Thoracic aorta (tissue), 2 donors: ENCODE data around the gene CTCF. TPM values are rescaled to one million over a fixed set of nuclear protein-coding genes. Genes with fewer than 3 reads are reported as not detected.

Source experiments
- ATAC-seq: fragments of 150-250 bp; one replicate; pipeline ENCODE4 v1.8.0; 2017; ENCODE audit warnings: low read depth; ENCODE audit not compliant: insufficient number of reproducible peaks, low FRiP score
- DNase-seq: peaks from one replicate; pipeline ENCODE4 v3.0.0-alpha.2; 2020; ENCODE audit warnings: low spot score
- H3K27ac ChIP-seq, 2 donors: fragments of 200-600 bp; sonication (generic); 1 replicate in 1 of 2; 2 replicates in 1 of 2; pipeline ENCODE4 v1.5.1; 2016; ENCODE audit warnings: mild to moderate bottlenecking in 2 of 2, moderate library complexity in 2 of 2
- H3K27me3 ChIP-seq: fragments of 200-600 bp; sonication (generic); replicated peaks from 2 replicates; pipeline ENCODE4 v1.6.0; 2016; ENCODE audit warnings: mild to moderate bottlenecking; ENCODE audit not compliant: insufficient read depth
- H3K36me3 ChIP-seq: fragments of 200-600 bp; sonication (generic); one replicate; pipeline ENCODE4 v1.5.1; 2016
- H3K4me1 ChIP-seq, 2 donors: fragments of 200-600 bp; sonication (generic); 1 replicate in 1 of 2; 2 replicates in 1 of 2; pipeline versions ENCODE4 v1.5.1 to v1.6.0; 2016; ENCODE audit warnings: low read depth in 2 of 2, mild to moderate bottlenecking in 1 of 2; ENCODE audit not compliant: control insufficient read depth in 1 of 2
- H3K4me3 ChIP-seq: fragments of 200-600 bp; sonication (generic); 2 replicates; pipeline ENCODE4 v1.5.1; 2016; ENCODE audit warnings: mild to moderate bottlenecking
- H3K9me3 ChIP-seq: fragments of 200-600 bp; sonication (generic); 2 replicates; pipeline ENCODE4 v1.5.1; 2016
- total RNA-seq, 2 donors: library from RNA; depleted of rRNA; stranded (reverse); fragments of >200 nt; gene quantifications; one replicate each; pipeline versions ENCODE4 v1.1.0 to v1.2.3, GENCODE V29; 2016
- TF ChIP-seq, protein P1 (sequence below): fragments of 200-600 bp; sonication (generic); IDR thresholded peaks from one replicate; pipeline ENCODE4 v1.5.1; 2019; ENCODE audit warnings: antibody characterized with exemption

CTCF gene
- total RNA-seq, 2 donors from 2014 or later = 23.0 to 26.7 TPM

DNA sequence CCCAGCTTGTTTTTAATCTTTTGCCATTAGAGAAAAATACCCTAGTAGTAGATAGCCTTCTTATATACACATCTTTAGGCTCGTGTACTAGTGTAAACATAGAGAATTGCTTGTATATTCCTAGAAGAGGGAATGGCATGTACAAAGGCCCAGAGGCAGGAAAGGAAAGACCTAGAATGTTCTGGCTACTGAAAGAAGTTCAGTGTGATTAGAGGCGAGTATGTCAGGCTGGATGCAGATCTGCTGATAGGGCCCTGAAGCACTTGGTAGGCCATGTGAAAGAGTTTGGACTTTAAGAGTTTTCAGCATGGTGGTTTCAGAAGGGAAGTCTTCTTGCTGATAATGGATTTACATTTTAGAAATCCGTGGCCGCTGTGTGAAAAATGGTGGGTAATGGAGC is 17.4 kb downstream of the CTCF start:
- no peaks in the 10 kb centered on the region for H3K27me3 ChIP-seq
- no peak overlapping the region for H3K4me3 ChIP-seq
- H3K9me3 ChIP-seq = no peaks in the 10 kb centered on the region
- TF ChIP-seq, protein P1, sequence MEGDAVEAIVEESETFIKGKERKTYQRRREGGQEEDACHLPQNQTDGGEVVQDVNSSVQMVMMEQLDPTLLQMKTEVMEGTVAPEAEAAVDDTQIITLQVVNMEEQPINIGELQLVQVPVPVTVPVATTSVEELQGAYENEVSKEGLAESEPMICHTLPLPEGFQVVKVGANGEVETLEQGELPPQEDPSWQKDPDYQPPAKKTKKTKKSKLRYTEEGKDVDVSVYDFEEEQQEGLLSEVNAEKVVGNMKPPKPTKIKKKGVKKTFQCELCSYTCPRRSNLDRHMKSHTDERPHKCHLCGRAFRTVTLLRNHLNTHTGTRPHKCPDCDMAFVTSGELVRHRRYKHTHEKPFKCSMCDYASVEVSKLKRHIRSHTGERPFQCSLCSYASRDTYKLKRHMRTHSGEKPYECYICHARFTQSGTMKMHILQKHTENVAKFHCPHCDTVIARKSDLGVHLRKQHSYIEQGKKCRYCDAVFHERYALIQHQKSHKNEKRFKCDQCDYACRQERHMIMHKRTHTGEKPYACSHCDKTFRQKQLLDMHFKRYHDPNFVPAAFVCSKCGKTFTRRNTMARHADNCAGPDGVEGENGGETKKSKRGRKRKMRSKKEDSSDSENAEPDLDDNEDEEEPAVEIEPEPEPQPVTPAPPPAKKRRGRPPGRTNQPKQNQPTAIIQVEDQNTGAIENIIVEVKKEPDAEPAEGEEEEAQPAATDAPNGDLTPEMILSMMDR = no peak
- no peaks in the 10 kb centered on the region for H3K4me1 ChIP-seq
- H3K27ac ChIP-seq = no peak overlapping the region
- peaks cover 6% of the 10 kb centered on the region for H3K36me3 ChIP-seq
- no peak for ATAC-seq
- DNase-seq = no peak

DNA sequence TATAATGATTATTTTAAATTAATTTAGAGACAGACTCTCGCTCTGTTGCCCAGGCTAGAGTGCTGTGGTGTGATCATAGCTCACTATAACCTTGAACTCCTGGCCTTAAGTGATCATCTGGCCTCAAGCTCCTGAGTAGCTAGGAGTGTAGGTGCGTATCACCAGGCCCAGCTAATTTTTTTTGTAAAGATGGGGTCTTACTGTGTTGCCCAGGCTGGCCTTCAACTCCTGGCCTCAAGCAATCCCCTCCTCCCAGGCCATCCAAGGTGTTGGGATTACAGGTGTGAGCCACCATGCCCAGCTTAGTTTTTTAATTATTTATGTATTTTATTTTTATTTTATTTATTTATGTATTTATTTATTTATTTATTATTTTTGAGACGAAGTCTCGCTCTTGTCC is 17.9 kb downstream of the CTCF start:
- TF ChIP-seq, protein P1 = no peak
- ATAC-seq (no peak), DNase-seq (no peak)
- Histone ChIP-seq H3K9me3 (no peaks in the 10 kb centered on the region), H3K27ac (no peak overlapping the region), H3K4me1 (no peaks in the 10 kb centered on the region), H3K4me3 (no peak overlapping the region), H3K27me3 (no peaks in the 10 kb centered on the region), H3K36me3 (peaks cover 3% of the 10 kb centered on the region)

DNA sequence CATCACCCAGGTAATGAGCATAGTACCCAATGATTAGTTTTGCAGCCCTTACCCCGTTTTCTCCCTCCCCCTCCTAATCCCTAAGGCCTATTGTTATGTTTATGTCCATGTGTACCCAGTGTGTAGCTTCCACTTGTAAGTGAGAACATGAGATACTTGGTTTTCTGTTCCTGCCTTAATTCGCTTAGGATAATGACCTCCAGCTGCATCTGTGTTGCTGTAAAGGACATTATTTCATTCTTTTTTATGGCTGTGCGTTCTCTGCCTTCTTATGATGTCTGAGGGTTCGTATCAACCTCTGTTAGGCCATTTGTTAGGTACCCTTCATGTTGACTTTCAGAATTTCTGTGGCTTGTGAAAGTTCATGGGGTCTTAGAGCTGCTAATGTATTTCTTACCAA is 31.0 kb downstream of the CTCF start:
- Histone ChIP-seq H3K9me3 (no peaks in the 10 kb centered on the region), H3K27ac (no peak overlapping the region), H3K4me1 (peaks cover 10 to 19% of the 10 kb centered on the region in 2 donors), H3K36me3 (peaks cover 6% of the 10 kb centered on the region), H3K27me3 (no peaks in the 10 kb centered on the region), H3K4me3 (no peak overlapping the region)
- no peak for ATAC-seq
- TF ChIP-seq, protein P1 = no peak
- DNase-seq = no peak

DNA sequence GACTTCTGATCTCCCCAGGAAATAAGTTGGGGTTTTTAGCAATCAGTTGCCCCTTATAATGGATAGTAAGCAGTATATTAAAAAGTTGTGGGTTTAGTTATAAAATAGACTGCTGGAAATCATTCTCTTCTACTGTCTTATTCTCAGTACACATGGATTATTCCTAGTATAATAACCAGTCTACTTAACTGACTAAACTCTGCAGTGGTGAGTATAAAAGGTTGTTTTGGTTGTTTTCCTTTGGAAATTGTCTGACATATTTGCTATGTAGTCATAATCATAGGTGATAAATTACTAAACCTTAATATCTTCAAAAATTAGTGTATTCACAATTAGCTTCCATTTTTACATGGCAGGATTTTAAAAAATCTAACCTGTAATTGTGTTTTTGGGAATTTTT is 31.4 kb downstream of the CTCF start:
- Histone ChIP-seq H3K27ac (peak overlapping the region in 1 of 2 donors; percentile 55), H3K4me1 (peaks cover 14 to 22% of the 10 kb centered on the region in 2 donors), H3K36me3 (peaks cover 6% of the 10 kb centered on the region), H3K4me3 (no peak overlapping the region), H3K27me3 (no peaks in the 10 kb centered on the region), H3K9me3 (no peaks in the 10 kb centered on the region)
- ATAC-seq (no peak), DNase-seq (no peak)
- TF ChIP-seq, protein P1 = no peak

DNA sequence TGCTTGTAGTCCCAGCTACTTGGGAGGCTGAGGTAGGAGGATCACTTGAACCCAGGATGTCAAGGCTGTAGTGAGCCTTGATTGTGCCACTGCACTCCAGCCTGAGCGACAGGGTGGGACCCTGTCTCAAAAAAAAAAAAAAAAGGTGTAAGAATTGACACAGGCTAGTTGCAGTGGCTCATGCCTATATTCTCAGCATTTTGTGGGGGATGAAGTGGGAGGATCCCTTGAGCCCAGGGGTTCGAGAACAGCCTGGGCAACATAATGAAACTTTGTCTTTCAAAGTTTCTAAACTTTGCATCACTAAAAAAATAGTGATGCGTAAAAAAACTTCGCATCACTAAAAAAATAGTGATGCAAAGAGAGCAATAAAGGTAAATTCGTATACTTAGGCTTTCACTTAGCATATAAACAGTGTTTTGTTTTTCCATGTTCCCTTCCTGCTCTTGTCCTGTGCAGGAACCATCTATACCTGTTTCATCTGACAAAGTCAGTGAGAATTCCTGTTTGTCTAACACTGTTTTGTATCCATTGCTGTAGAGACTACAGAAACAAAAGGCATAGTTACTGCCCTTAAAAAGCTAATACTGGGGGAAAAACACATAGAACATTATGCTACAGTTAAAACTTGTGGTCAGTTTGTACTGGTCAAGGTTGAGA is 32.1 kb downstream of the CTCF start:
- ATAC-seq (no peak), DNase-seq (no peak)
- Histone ChIP-seq H3K9me3 (no peaks in the 10 kb centered on the region), H3K4me1 (peaks cover 14 to 25% of the 10 kb centered on the region in 2 donors), H3K4me3 (no peak overlapping the region), H3K36me3 (peaks cover 6% of the 10 kb centered on the region), H3K27ac (peak overlapping the region in 1 of 2 donors; percentile 55), H3K27me3 (no peaks in the 10 kb centered on the region)
- TF ChIP-seq, protein P1 = no peak
